Naive thymus-derived CD8-positive, alpha-beta T cell (primary cell): ENCODE measurements around the gene AUTS2. TPM values are rescaled to one million over a fixed set of nuclear protein-coding genes. Genes with fewer than 3 reads are reported as not detected.

Experiments
- ATAC-seq, 2 donors: fragments of 150-1000 bp; cut with Tn5 transposase in 1 of 2; sonication (Bioruptor Pico), chemical (Tn5 transposase) in 1 of 2; 1 replicate in 1 of 2; 2 replicates in 1 of 2; pipeline ENCODE4 v1.10.0; 2021; ENCODE audit warnings: mild to moderate bottlenecking in 2 of 2, moderate library complexity in 2 of 2
- POLR2A ChIA-PET: fragments of 350-600 bp; sonication (Branson Sonifier 250); formaldehyde crosslinking; loops from one replicate; lab custom pipeline; 2021; ENCODE audit warnings: antibody characterized with exemption; lab: Charles Lee
- DNase-seq, 10 donors: peaks; one replicate each; pipeline versions ENCODE4 v3.0.0 to v3.0.0-alpha.2; 2020 to 2022
- H3K27ac Mint-ChIP-seq, 10 donors: one replicate each; pipeline ENCODE4 v1.8.0; 2020 to 2022; ENCODE audit warnings: mild to moderate bottlenecking in 10 of 10, mixed read lengths in 10 of 10, moderate library complexity in 4 of 10, inconsistent platforms in 1 of 10
- H3K27me3 Mint-ChIP-seq, 5 donors: one replicate each; pipeline ENCODE4 v1.8.0; 2021 to 2022; ENCODE audit warnings: mixed read lengths in 5 of 5
- H3K36me3 Mint-ChIP-seq, 3 donors: one replicate each; pipeline ENCODE4 v1.8.0; 2020 to 2022; ENCODE audit warnings: mixed read lengths in 3 of 3, mild to moderate bottlenecking in 2 of 3, inconsistent platforms in 1 of 3
- H3K4me1 Mint-ChIP-seq, 4 donors: one replicate each; pipeline ENCODE4 v1.8.0; 2021 to 2022; ENCODE audit warnings: mixed read lengths in 4 of 4
- H3K4me3 Mint-ChIP-seq, 10 donors: one replicate each; pipeline ENCODE4 v1.8.0; 2020 to 2022; ENCODE audit warnings: mild to moderate bottlenecking in 10 of 10, mixed read lengths in 10 of 10, moderate library complexity in 6 of 10, inconsistent platforms in 1 of 10
- H3K9me3 Mint-ChIP-seq, 9 donors: one replicate each; pipeline ENCODE4 v1.8.0; 2020 to 2022; ENCODE audit warnings: mixed read lengths in 9 of 9, mild to moderate bottlenecking in 3 of 9, inconsistent platforms in 1 of 9, moderate library complexity in 1 of 9
- polyA plus RNA-seq, 3 donors: library from polyadenylated mRNA; unstranded; fragments of 300-500 nt; fragmentation: Illumina TruSeq; gene quantifications; one replicate each; pipeline ENCODE4 v1.2.3, GENCODE V29; 2021
- total RNA-seq, 8 experiments: library from RNA in 2 of 8; stranded (reverse) in 2 of 8; gene quantifications; one replicate each; pipeline ENCODE4 v1.2.3 and lab custom pipeline; 2021 to 2026

Gene AUTS2
- total and polyA plus RNA-seq, 5 experiments from 2014 or later = 0.36 to 4.6 (median 3.0) TPM

DNA sequence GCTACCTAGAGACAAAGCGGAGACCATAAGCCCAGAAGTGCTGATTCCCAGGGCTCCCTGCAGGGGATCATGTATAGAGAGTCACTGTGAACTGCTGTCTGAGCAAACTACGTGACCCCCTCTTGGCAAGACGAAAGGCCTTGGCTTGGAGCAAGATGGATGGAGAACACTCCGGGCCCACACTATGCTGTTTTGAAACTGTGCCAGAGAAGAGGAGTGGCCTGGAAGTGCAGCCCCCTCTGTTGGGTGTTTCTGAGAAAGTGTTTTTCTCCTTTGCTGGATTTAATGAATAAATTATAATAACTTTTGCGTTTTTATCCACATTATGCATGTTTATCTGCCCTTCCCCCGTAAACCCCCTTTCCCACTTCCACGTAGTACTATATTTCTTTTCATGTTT lies 894.4 kb downstream of the AUTS2 start:
- Mint-ChIP-seq H3K27me3 (peaks cover 0 to 7% (median 0%) of the 10 kb centered on the region in 5 donors), H3K4me1 (no peaks in the 10 kb centered on the region)
- POLR2A ChIA-PET = no interaction called here

DNA sequence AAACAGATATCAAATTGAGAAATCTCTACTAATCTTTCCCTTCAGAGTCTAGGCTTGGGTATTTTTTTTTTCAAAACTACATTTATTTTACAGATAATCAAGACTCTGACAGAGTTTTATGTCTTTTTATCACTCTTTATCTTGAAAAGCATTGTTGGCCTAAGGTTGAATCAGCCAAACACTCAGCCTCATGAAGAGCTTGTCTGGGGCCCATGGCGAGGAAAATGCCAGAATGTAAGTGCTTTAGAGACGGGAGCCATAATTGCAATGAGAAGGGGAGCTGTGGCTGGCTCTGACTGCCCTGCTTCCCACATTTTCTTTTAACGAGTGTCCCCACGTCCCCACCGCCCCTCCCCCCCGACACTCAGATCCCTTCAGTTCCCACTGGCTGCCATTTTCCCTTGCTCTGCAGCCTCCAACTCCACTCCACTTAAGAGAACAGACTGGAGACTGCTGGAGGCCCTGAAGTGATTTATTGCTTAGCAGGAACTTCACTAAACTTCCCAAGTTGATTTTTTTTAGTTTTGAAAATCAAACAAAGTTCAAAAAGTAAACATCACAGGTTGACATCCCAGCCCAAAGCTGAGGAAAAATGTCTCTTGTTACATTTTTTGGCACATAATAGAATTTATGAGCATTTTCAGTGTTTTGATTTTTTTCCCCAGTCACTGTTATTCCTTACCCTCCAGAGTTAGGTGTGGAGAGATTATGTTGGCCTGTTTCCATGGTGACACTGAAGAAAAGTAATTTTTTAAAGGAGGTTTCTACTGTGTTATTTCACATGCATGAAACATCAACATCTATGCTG lies 896.2 kb downstream of the AUTS2 start:
- no peak overlapping the region for H3K27ac Mint-ChIP-seq
- H3K27me3 Mint-ChIP-seq = no peaks in the 10 kb centered on the region
- no peak overlapping the region for H3K4me3 Mint-ChIP-seq
- DNase-seq = no peak
- H3K4me1 Mint-ChIP-seq = no peaks in the 10 kb centered on the region
- no peaks in the 10 kb centered on the region for H3K9me3 Mint-ChIP-seq
- no peaks in the 10 kb centered on the region for H3K36me3 Mint-ChIP-seq
- POLR2A ChIA-PET = no interaction called here
- no peak for ATAC-seq

More for the DNA sequence above, 894.4 kb downstream of the AUTS2 start:
- DNase-seq (no peak), ATAC-seq (no peak)
- no peaks in the 10 kb centered on the region for H3K9me3 Mint-ChIP-seq
- H3K4me3 Mint-ChIP-seq = no peak overlapping the region
- H3K27ac Mint-ChIP-seq = no peak overlapping the region
- no peaks in the 10 kb centered on the region for H3K36me3 Mint-ChIP-seq

DNA sequence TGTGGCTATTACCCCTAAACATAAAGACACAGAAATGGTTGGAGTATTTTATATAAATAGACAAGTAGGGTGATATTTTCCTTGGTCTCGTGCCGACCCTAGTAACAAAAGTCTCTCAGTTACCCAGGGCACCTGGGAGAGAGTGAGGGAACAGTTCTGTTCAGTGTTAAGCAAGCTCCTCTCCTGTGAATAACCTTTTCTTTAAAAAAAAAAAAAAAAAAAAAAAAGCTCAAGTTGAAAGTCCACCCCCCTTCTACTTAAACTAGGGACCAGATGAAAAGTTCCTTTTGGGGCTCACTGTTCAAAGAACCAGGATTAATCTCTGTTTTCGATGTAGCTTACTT lies 896.7 kb downstream of the AUTS2 start:
- no peaks in the 10 kb centered on the region for H3K4me1 Mint-ChIP-seq
- POLR2A ChIA-PET = no interaction called here
- no peak for ATAC-seq
- no peak for DNase-seq
- no peak overlapping the region for H3K4me3 Mint-ChIP-seq
- H3K27ac Mint-ChIP-seq = no peak overlapping the region
- H3K27me3 Mint-ChIP-seq = no peaks in the 10 kb centered on the region
- H3K9me3 Mint-ChIP-seq = no peaks in the 10 kb centered on the region
- no peaks in the 10 kb centered on the region for H3K36me3 Mint-ChIP-seq

DNA sequence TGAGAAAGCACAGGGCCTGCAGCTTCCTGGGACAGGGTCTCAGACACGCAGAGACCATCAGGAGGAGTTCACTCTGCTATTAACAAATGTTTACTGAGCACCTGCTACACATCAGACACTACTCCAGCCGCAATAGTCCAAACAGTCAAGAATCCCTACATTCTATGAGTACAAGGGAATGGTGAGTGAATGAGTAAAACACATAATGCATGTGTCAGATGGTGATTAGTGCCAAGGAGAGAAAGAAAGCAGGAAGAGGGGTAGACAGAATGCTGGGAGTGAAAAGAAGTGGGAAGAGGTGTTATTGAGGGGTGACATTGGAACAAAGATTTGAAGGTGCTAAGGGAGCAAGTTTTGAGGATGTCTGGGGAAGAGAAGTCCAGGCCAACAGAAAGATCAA lies 899.5 kb downstream of the AUTS2 start:
- Mint-ChIP-seq H3K27ac (no peak overlapping the region), H3K4me1 (no peaks in the 10 kb centered on the region), H3K9me3 (no peaks in the 10 kb centered on the region), H3K36me3 (no peaks in the 10 kb centered on the region), H3K27me3 (no peaks in the 10 kb centered on the region), H3K4me3 (no peak overlapping the region)
- ATAC-seq (no peak), DNase-seq (no peak)
- POLR2A ChIA-PET = no interaction called here

- H3K27me3 Mint-ChIP-seq = no peaks in the 10 kb centered on the region
- H3K27ac Mint-ChIP-seq = no peak overlapping the region
- no peaks in the 10 kb centered on the region for H3K36me3 Mint-ChIP-seq
- ATAC-seq = no peak
- DNase-seq = no peak
- no peaks in the 10 kb centered on the region for H3K4me1 Mint-ChIP-seq
- no peak overlapping the region for H3K4me3 Mint-ChIP-seq
- POLR2A ChIA-PET = no interaction called here
- H3K9me3 Mint-ChIP-seq = no peaks in the 10 kb centered on the region
Observed at GRCh38 chr7:70498232-70498992, 900.1 kb downstream of the AUTS2 start.

DNA sequence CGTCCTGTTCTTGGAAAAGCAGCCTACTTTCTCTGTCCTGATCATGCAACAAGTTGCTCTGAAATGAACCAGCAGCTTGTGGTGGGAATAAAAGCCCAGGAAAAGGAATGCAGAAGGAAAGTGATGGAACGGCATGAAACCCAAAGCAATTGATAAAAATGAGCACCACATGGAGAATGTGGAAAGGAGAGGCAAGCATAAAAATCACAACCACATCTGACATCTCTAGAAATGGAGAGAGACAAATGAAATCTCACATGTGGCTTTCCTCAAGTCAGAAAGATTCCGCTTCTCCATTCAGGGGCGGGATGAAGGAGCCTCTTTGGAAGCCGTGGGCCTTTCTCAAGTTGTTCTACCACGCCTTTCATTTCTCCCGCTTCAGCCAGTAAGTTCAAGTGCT lies 902.0 kb downstream of the AUTS2 start:
- Mint-ChIP-seq H3K9me3 (no peaks in the 10 kb centered on the region), H3K27me3 (no peaks in the 10 kb centered on the region), H3K4me3 (no peak overlapping the region), H3K36me3 (no peaks in the 10 kb centered on the region), H3K27ac (no peak overlapping the region), H3K4me1 (no peaks in the 10 kb centered on the region)
- ATAC-seq (no peak), DNase-seq (no peak)
- POLR2A ChIA-PET = no interaction called here

DNA sequence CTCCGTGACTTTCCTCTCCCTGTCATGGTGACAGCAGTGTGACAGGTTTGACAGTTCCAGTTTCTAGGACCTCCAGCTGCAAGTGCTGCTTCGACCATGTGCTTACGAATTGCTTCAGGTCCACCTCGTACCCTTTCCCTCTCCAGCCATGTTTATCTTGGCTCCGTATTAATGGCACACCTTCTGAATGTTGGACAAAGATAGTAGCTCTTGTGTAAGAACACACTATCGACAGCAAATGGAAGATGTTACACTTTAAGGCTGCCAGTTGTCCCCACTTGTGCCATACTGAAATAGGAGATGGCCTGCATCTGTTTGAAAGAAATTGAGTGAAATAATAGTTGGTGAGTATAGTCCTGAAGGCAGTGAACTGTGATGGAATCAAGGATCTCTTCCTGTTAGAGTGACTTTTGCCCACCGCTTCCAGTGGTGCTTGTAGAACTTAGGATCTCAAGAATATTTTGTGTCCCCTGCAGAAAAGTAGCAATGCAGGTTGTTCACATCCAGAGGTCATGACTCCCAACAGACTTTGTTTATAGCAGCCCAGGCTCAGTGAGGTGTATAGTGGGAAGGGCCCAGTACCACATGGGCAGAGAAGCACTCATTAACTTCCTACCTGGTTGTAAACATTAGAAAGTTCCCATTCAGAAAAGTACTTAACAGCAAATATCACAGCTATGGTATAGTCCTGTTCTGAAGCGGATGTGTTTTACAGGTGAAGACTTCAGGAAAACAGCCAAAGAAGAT lies 904.0 kb downstream of the AUTS2 start:
- ATAC-seq (no peak), DNase-seq (no peak)
- H3K4me3 Mint-ChIP-seq = no peak overlapping the region
- H3K27ac Mint-ChIP-seq = no peak overlapping the region
- no peaks in the 10 kb centered on the region for H3K9me3 Mint-ChIP-seq
- no peaks in the 10 kb centered on the region for H3K36me3 Mint-ChIP-seq
- POLR2A ChIA-PET = no interaction called here
- no peaks in the 10 kb centered on the region for H3K4me1 Mint-ChIP-seq
- no peaks in the 10 kb centered on the region for H3K27me3 Mint-ChIP-seq

GRCh38 chr7:70504254-70504653 lies 906.0 kb downstream of the AUTS2 start:
- POLR2A ChIA-PET = no interaction called here
- no peaks in the 10 kb centered on the region for H3K36me3 Mint-ChIP-seq
- H3K4me3 Mint-ChIP-seq = no peak overlapping the region
- H3K4me1 Mint-ChIP-seq = no peaks in the 10 kb centered on the region
- no peaks in the 10 kb centered on the region for H3K9me3 Mint-ChIP-seq
- H3K27ac Mint-ChIP-seq = no peak overlapping the region
- ATAC-seq (no peak), DNase-seq (no peak)
- no peaks in the 10 kb centered on the region for H3K27me3 Mint-ChIP-seq

- Mint-ChIP-seq H3K9me3 (no peaks in the 10 kb centered on the region), H3K4me3 (no peak overlapping the region), H3K4me1 (no peaks in the 10 kb centered on the region), H3K36me3 (no peaks in the 10 kb centered on the region), H3K27me3 (no peaks in the 10 kb centered on the region), H3K27ac (no peak overlapping the region)
- DNase-seq = no peak
- POLR2A ChIA-PET = no interaction called here
- no peak for ATAC-seq
Observed at GRCh38 chr7:70505468-70505867, 907.2 kb downstream of the AUTS2 start.

DNA sequence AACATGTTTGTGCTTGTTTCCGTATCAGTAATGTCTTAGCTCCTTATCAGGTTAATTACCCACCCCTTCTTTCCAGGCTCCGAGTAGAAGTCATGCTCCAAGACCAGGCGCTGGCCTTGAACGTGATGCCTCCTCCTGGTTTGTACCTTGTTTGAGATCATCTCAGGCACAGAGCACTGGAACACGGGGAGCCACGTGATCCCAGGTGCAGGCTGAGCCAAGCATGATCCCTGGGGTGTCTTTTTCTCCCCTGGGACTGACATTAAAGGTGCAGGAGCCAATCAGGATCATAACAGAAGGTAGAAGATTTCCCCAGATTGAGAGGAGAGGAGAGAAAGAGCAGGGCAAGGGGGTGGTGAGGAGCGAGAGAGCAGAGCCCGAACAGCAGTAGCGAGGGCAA lies 907.6 kb downstream of the AUTS2 start:
- ATAC-seq = no peak
- DNase-seq = no peak
- Mint-ChIP-seq H3K9me3 (no peaks in the 10 kb centered on the region), H3K27ac (no peak overlapping the region), H3K4me1 (no peaks in the 10 kb centered on the region), H3K27me3 (no peaks in the 10 kb centered on the region), H3K4me3 (no peak overlapping the region), H3K36me3 (no peaks in the 10 kb centered on the region)
- POLR2A ChIA-PET = no interaction called here

DNA sequence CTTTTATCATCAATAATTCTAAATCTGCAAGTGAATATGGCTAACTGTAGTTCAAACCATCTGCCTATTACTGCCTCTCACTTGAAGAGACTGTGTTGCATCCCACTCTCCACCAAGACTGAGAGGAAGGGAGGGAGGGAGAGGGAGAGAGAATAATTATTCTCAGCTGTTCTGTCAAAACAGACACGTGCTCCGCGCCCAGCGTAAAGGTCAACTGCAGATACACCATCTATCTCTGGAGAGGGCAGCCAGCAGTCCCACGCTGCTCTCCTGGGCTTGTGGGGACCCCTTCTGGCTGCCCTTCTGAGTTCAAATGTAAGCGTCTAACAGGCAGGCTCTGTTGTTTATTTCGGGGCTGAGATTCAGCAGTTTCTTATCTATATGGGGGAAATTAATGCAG lies 908.2 kb downstream of the AUTS2 start:
- H3K4me3 Mint-ChIP-seq = no peak overlapping the region
- H3K9me3 Mint-ChIP-seq = no peaks in the 10 kb centered on the region
- H3K4me1 Mint-ChIP-seq = no peaks in the 10 kb centered on the region
- POLR2A ChIA-PET = no interaction called here
- no peaks in the 10 kb centered on the region for H3K36me3 Mint-ChIP-seq
- no peak for ATAC-seq
- H3K27me3 Mint-ChIP-seq = no peaks in the 10 kb centered on the region
- H3K27ac Mint-ChIP-seq = no peak overlapping the region
- DNase-seq = peak in 2 of 10 donors; percentile 4 to 9

GRCh38 chr7:70512144-70512543 lies 913.9 kb downstream of the AUTS2 start:
- Mint-ChIP-seq H3K4me1 (no peaks in the 10 kb centered on the region), H3K9me3 (peaks cover 0 to 3% (median 0%) of the 10 kb centered on the region in 9 donors), H3K4me3 (no peak overlapping the region), H3K36me3 (no peaks in the 10 kb centered on the region), H3K27ac (no peak overlapping the region), H3K27me3 (peaks cover 0 to 4% (median 0%) of the 10 kb centered on the region in 5 donors)
- DNase-seq (no peak), ATAC-seq (no peak)
- POLR2A ChIA-PET = no interaction called here

GRCh38 chr7:70512761-70513160 lies 914.5 kb downstream of the AUTS2 start:
- H3K4me1 Mint-ChIP-seq = no peaks in the 10 kb centered on the region
- no peaks in the 10 kb centered on the region for H3K36me3 Mint-ChIP-seq
- DNase-seq = no peak
- H3K27me3 Mint-ChIP-seq = peaks cover 0 to 4% (median 0%) of the 10 kb centered on the region in 5 donors
- H3K9me3 Mint-ChIP-seq = peaks cover 0 to 3% (median 0%) of the 10 kb centered on the region in 9 donors
- POLR2A ChIA-PET = no interaction called here
- no peak for ATAC-seq
- H3K4me3 Mint-ChIP-seq = no peak overlapping the region
- H3K27ac Mint-ChIP-seq = no peak overlapping the region
